PC-3 (cell line): Measurements from ENCODE around the gene RYR2.

Experiments used
- CTCF ChIP-seq: fragments of 300-600 bp; sonication (generic); conservative IDR thresholded peaks from 2 replicates; pipeline ENCODE4 v1.5.1; 2017; ENCODE audit warnings: antibody characterized with exemption, low read depth, mild to moderate bottlenecking, low read length
- EZH2 ChIP-seq: fragments of 300-600 bp; sonication (generic); IDR thresholded peaks from one replicate; pipeline ENCODE4 v1.6.1; 2017; ENCODE audit warnings: antibody characterized with exemption, mild to moderate bottlenecking, low read length; ENCODE audit not compliant: unreplicated experiment
- EZH2phosphoT487 ChIP-seq: fragments of 300-600 bp; sonication (generic); IDR thresholded peaks from 2 replicates; pipeline ENCODE4 v1.6.1; 2018; ENCODE audit warnings: mild to moderate bottlenecking, antibody characterized with exemption, low read length, borderline replicate concordance

- TF ChIP-seq CTCF (no peak), EZH2 (no peak), EZH2phosphoT487 (no peak)
These were observed 709.1 kb downstream of the RYR2 start for GRCh38 chr1:237751090-237751489.
